ENCODE measurements around the gene ZFAND2B. TPM values are rescaled to one million over a fixed set of nuclear protein-coding genes. Genes with fewer than 3 reads are reported as not detected.

ZFAND2B gene
- polyA plus RNA-seq, 1 donor from 2014 or later = 73.6 TPM

GRCh38 chr2:219165058-219165911 lies 41.3 kb upstream of the ZFAND2B start:
- Histone ChIP-seq H3K9me2 (ENCODE audit: insufficient read depth, low read length) (no peaks in the 10 kb centered on the region), H3K79me2 (replicated peaks; ENCODE audit: insufficient read depth, low read length) (no peaks in the 10 kb centered on the region), H3K9ac (ENCODE audit: low read length) (no peak overlapping the region), H3F3A (ENCODE audit: insufficient read depth, low read length, poor library complexity, severe bottlenecking) (no peaks in the 10 kb centered on the region), H3K27me3 (ENCODE audit: insufficient read depth, low read depth, low read length) (no peaks in the 10 kb centered on the region), H3K4me3 (ENCODE audit: low read length) (no peak overlapping the region), H3K9me3 (ENCODE audit: low read length) (no peaks in the 10 kb centered on the region), H3K36me3 (ENCODE audit: insufficient read depth, low read length) (no peaks in the 10 kb centered on the region), H4K20me1 (ENCODE audit: insufficient read depth) (no peaks in the 10 kb centered on the region), H2AFZ (ENCODE audit: low read depth, low read length) (no peak overlapping the region), H3K27ac (ENCODE audit: low read length) (no peak overlapping the region), H3K4me2 (ENCODE audit: low read length) (no peak overlapping the region)
- TF ChIP-seq CTCF (IDR thresholded peaks at IDR 0.05; ENCODE audit: poor library complexity, severe bottlenecking) (no peak), SMC3 (conservative IDR thresholded peaks at IDR 0.05; ENCODE audit: poor library complexity) (no peak), RAD21 (conservative IDR thresholded peaks at IDR 0.05) (no peak), EP300 (conservative IDR thresholded peaks at IDR 0.05; ENCODE audit: poor library complexity, severe bottlenecking) (no peak), MXI1 (conservative IDR thresholded peaks at IDR 0.05; ENCODE audit: poor library complexity, severe bottlenecking) (no peak), TAF1 (IDR thresholded peaks at IDR 0.05; ENCODE audit: low read depth) (no peak), EZH2 (IDR thresholded peaks at IDR 0.05; ENCODE audit: borderline replicate concordance, insufficient read depth, low read length, poor library complexity, severe bottlenecking) (no peak)
- TF ChIP-seq, protein P1, sequence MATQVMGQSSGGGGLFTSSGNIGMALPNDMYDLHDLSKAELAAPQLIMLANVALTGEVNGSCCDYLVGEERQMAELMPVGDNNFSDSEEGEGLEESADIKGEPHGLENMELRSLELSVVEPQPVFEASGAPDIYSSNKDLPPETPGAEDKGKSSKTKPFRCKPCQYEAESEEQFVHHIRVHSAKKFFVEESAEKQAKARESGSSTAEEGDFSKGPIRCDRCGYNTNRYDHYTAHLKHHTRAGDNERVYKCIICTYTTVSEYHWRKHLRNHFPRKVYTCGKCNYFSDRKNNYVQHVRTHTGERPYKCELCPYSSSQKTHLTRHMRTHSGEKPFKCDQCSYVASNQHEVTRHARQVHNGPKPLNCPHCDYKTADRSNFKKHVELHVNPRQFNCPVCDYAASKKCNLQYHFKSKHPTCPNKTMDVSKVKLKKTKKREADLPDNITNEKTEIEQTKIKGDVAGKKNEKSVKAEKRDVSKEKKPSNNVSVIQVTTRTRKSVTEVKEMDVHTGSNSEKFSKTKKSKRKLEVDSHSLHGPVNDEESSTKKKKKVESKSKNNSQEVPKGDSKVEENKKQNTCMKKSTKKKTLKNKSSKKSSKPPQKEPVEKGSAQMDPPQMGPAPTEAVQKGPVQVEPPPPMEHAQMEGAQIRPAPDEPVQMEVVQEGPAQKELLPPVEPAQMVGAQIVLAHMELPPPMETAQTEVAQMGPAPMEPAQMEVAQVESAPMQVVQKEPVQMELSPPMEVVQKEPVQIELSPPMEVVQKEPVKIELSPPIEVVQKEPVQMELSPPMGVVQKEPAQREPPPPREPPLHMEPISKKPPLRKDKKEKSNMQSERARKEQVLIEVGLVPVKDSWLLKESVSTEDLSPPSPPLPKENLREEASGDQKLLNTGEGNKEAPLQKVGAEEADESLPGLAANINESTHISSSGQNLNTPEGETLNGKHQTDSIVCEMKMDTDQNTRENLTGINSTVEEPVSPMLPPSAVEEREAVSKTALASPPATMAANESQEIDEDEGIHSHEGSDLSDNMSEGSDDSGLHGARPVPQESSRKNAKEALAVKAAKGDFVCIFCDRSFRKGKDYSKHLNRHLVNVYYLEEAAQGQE (IDR thresholded peaks at IDR 0.05; ENCODE audit: borderline replicate concordance) = no peak

GRCh38 chr2:219167997-219168396 lies 38.6 kb upstream of the ZFAND2B start:
- Histone ChIP-seq H3K9me3 (ENCODE audit: low read length) (no peaks in the 10 kb centered on the region), H3K27me3 (ENCODE audit: insufficient read depth, low read depth, low read length) (no peaks in the 10 kb centered on the region), H3K9ac (ENCODE audit: low read length) (no peak overlapping the region), H3K4me3 (ENCODE audit: low read length) (no peak overlapping the region), H2AFZ (ENCODE audit: low read depth, low read length) (no peak overlapping the region), H3K36me3 (ENCODE audit: insufficient read depth, low read length) (no peaks in the 10 kb centered on the region), H3K4me2 (ENCODE audit: low read length) (no peak overlapping the region), H3K79me2 (replicated peaks; ENCODE audit: insufficient read depth, low read length) (no peaks in the 10 kb centered on the region), H4K20me1 (ENCODE audit: insufficient read depth) (no peaks in the 10 kb centered on the region), H3K9me2 (ENCODE audit: insufficient read depth, low read length) (no peaks in the 10 kb centered on the region), H3F3A (ENCODE audit: insufficient read depth, low read length, poor library complexity, severe bottlenecking) (no peaks in the 10 kb centered on the region), H3K27ac (ENCODE audit: low read length) (no peak overlapping the region)
- TF ChIP-seq RAD21 (conservative IDR thresholded peaks at IDR 0.05) (no peak), EZH2 (IDR thresholded peaks at IDR 0.05; ENCODE audit: borderline replicate concordance, insufficient read depth, low read length, poor library complexity, severe bottlenecking) (no peak), CTCF (IDR thresholded peaks at IDR 0.05; ENCODE audit: poor library complexity, severe bottlenecking) (no peak), MXI1 (conservative IDR thresholded peaks at IDR 0.05; ENCODE audit: poor library complexity, severe bottlenecking) (no peak), POLR2AphosphoS5 (IDR thresholded peaks at IDR 0.05) (no peak), EP300 (conservative IDR thresholded peaks at IDR 0.05; ENCODE audit: poor library complexity, severe bottlenecking) (no peak), TAF1 (IDR thresholded peaks at IDR 0.05; ENCODE audit: low read depth) (no peak), SMC3 (conservative IDR thresholded peaks at IDR 0.05; ENCODE audit: poor library complexity) (no peak)
- TF ChIP-seq, protein P1 (IDR thresholded peaks at IDR 0.05; ENCODE audit: borderline replicate concordance) = no peak
